Activated CD4-positive, alpha-beta T cell treated with anti-CD3 and anti-CD28 coated beads, Interleukin-2, amount 50 U/mL, for 16 hours (primary cell): ENCODE results near the gene ANKRD10.

Experiments used
- DNase-seq: peaks from one replicate; pipeline ENCODE4 v3.0.0-alpha.2; 2020

The ANKRD10 gene

GRCh38 chr13:110885516-110885915 is 29.4 kb downstream of the ANKRD10 start:
- no peak for DNase-seq

- DNase-seq: no peak
Observed at GRCh38 chr13:110884517-110884916, 30.4 kb downstream of the ANKRD10 start.

GRCh38 chr13:110883542-110883941 is 31.3 kb downstream of the ANKRD10 start:
- no peak for DNase-seq

- DNase-seq: peak; percentile 36
Observed at GRCh38 chr13:110882972-110883371, 31.9 kb downstream of the ANKRD10 start.

GRCh38 chr13:110881839-110882627 is 32.8 kb downstream of the ANKRD10 start:
- no peak for DNase-seq

GRCh38 chr13:110880627-110881026 is 34.2 kb downstream of the ANKRD10 start:
- DNase-seq: no peak

- no peak for DNase-seq
Observed at GRCh38 chr13:110879482-110879881, 35.4 kb downstream of the ANKRD10 start.

- no peak for DNase-seq
Observed at GRCh38 chr13:110877737-110878258, 37.1 kb downstream of the ANKRD10 start.

GRCh38 chr13:110876609-110877008 is 38.3 kb downstream of the ANKRD10 start:
- DNase-seq: no peak

GRCh38 chr13:110875241-110875640 is 39.6 kb downstream of the ANKRD10 start:
- no peak for DNase-seq

- DNase-seq: peak; percentile 60
Observed at GRCh38 chr13:110874508-110874960, 40.3 kb downstream of the ANKRD10 start.

GRCh38 chr13:110873639-110874507 is 41.0 kb downstream of the ANKRD10 start:
- DNase-seq: no peak

- no peak for DNase-seq
Observed at GRCh38 chr13:110872768-110873638, 41.9 kb downstream of the ANKRD10 start.

GRCh38 chr13:110872034-110872767 is 42.7 kb downstream of the ANKRD10 start:
- no peak for DNase-seq

GRCh38 chr13:110869805-110870706 is 44.8 kb downstream of the ANKRD10 start:
- peak; percentile 25 for DNase-seq

- DNase-seq: no peak
Observed at GRCh38 chr13:110869231-110869804, 45.6 kb downstream of the ANKRD10 start.

GRCh38 chr13:110868720-110869119 is 46.1 kb downstream of the ANKRD10 start:
- no peak for DNase-seq

GRCh38 chr13:110867380-110867779 is 47.5 kb downstream of the ANKRD10 start:
- no peak for DNase-seq

GRCh38 chr13:110866491-110867170 is 48.2 kb downstream of the ANKRD10 start:
- DNase-seq: no peak

- no peak for DNase-seq
Observed at GRCh38 chr13:110863685-110864084, 51.2 kb downstream of the ANKRD10 start.
